GM12892 (cell line): ENCODE results near the gene MRPS27.

Source experiments
- POLR2AphosphoS5 ChIP-seq: IDR thresholded peaks from 2 replicates; pipeline ENCODE4 v1.6.1; 2011; ENCODE audit warnings: low read depth, low read length, control low read depth
- TAF1 ChIP-seq: IDR thresholded peaks from 2 replicates; pipeline ENCODE4 v1.6.1; 2011; ENCODE audit warnings: low read depth, mild to moderate bottlenecking, control low read depth, low read length, borderline replicate concordance

DNA sequence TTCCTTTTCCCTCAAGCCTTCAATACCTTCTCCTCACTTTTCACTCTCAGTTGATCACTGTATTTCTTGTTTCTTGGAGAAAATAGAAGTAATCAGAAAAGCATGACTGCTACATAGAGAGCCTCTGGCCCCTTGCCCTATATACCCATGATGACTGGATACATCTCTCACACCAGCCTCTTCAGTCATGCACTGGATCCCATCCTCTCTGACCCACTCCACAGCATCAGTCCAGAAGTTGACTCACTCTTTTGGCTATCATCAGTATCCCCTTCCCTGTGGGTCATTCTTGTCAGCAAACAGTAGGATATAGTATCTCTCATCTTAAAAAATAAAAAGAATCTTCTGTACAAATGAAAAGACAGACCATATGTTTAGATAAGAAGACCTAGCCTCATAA lies 33.0 kb upstream of the MRPS27 start:
- TF ChIP-seq TAF1 (no peak), POLR2AphosphoS5 (no peak)
